ENCODE measurements around the gene C9orf153.

The C9orf153 gene

DNA sequence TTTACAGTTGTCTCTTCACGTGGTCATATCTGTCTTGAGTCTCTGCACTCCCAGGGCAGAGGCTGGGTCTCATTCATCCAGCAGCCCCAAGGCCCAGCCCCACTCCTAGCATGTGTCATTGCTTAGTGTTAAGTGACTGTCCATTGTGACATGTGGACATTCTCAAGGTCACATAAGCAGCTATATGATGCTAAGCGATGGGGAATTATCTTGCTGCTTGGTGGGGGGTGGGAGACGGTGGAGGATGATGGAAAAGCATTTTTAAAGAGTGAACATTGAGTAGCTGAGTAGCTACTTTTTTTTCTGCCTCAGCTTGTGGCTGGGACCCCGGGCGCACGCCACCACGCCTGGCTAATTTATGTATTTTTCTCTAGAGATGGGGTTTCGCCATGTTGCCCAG lies at the start of gene C9orf153:
C9orf153 (minus strand) TSS at position 101 of the 400 bp plus-strand sequence. CDS start 30,054 bp downstream, outside the sequence.
- DNase-seq (ENCODE audit: low read depth): no peak
- H3K4me3 ChIP-seq (ENCODE audit: low read length): no peak within 1 kb of the TSS
- TF ChIP-seq, protein P1, sequence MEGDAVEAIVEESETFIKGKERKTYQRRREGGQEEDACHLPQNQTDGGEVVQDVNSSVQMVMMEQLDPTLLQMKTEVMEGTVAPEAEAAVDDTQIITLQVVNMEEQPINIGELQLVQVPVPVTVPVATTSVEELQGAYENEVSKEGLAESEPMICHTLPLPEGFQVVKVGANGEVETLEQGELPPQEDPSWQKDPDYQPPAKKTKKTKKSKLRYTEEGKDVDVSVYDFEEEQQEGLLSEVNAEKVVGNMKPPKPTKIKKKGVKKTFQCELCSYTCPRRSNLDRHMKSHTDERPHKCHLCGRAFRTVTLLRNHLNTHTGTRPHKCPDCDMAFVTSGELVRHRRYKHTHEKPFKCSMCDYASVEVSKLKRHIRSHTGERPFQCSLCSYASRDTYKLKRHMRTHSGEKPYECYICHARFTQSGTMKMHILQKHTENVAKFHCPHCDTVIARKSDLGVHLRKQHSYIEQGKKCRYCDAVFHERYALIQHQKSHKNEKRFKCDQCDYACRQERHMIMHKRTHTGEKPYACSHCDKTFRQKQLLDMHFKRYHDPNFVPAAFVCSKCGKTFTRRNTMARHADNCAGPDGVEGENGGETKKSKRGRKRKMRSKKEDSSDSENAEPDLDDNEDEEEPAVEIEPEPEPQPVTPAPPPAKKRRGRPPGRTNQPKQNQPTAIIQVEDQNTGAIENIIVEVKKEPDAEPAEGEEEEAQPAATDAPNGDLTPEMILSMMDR (conservative IDR thresholded peaks at IDR 0.05; ENCODE audit: low read depth, low read length): no peak

GRCh38 chr9:86308687-86309086 lies 49.2 kb upstream of the C9orf153 start:
- DNase-seq (ENCODE audit: low read depth): no peak
- H3K4me3 ChIP-seq (ENCODE audit: low read length): no peak overlapping the region
- TF ChIP-seq, protein P1 (conservative IDR thresholded peaks at IDR 0.05; ENCODE audit: low read depth, low read length): no peak

GRCh38 chr9:86304236-86304730 lies 44.8 kb upstream of the C9orf153 start:
- no peak overlapping the region for H3K4me3 ChIP-seq (ENCODE audit: low read length)
- no peak for DNase-seq (ENCODE audit: low read depth)
- TF ChIP-seq, protein P1 (conservative IDR thresholded peaks at IDR 0.05; ENCODE audit: low read depth, low read length): no peak

DNA sequence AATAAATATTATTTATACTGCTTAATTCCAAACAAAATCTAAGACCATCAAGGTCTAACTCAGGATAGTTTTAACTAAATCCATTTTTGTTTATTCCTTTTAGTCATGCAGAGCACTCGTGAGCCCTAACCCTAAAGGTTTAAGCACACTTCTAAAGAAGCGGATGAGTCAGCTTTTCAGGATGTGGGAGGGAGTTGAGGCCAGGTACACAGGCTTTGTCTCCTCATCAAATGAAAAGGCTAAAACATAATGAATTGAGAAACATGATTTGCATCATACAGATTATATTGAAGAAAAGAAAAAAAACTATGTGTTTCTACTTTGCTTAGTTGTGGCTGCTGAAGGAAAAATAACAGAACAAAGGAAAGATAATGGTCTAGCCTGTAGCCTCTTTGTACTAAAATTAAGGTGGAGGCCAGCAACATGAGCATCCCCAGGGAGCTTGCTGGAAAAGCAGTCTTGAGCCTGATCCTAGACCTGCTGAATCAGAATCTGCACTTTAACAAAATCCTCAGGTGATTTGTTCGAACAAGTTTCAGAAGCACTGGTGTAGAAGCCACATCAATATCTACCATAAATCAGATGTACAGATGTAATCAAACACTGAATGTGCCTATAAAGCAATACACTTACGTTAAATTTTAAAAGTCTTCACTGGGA lies 44.0 kb upstream of the C9orf153 start:
- TF ChIP-seq, protein P1 (conservative IDR thresholded peaks at IDR 0.05; ENCODE audit: low read depth, low read length): no peak
- no peak overlapping the region for H3K4me3 ChIP-seq (ENCODE audit: low read length)
- DNase-seq (ENCODE audit: low read depth): no peak

GRCh38 chr9:86301686-86302085 lies 42.2 kb upstream of the C9orf153 start:
- H3K4me3 ChIP-seq (ENCODE audit: low read length): no peak overlapping the region
- no peak for DNase-seq (ENCODE audit: low read depth)
- TF ChIP-seq, protein P1 (conservative IDR thresholded peaks at IDR 0.05; ENCODE audit: low read depth, low read length): no peak

- H3K4me3 ChIP-seq (ENCODE audit: low read length): no peak overlapping the region
- no peak for DNase-seq (ENCODE audit: low read depth)
Observed at GRCh38 chr9:86300701-86301100, 41.2 kb upstream of the C9orf153 start.

More at GRCh38 chr9:86300701-86301100, 41.2 kb upstream of the C9orf153 start:
- TF ChIP-seq, protein P1 (conservative IDR thresholded peaks at IDR 0.05; ENCODE audit: low read depth, low read length): no peak
